Measurements from ENCODE around the gene PAOX. TPM values are rescaled to one million over a fixed set of nuclear protein-coding genes. Genes with fewer than 3 reads are reported as not detected.

PAOX gene
- total RNA-seq, 4 donors from 2014 or later: 7.1 to 14.5 (median 9.6) TPM

- Histone ChIP-seq H3K9me3 (no peaks in the 10 kb centered on the region), H3K27me3 (no peaks in the 10 kb centered on the region), H3K27ac (no peak overlapping the region), H3K36me3 (peaks cover 0 to 27% of the 10 kb centered on the region in 2 donors), H3K4me3 (no peak overlapping the region), H3K4me1 (no peaks in the 10 kb centered on the region)
- TF ChIP-seq POLR2AphosphoS5 (IDR thresholded peaks at IDR 0.05): no peak
- WGBS, 2 donors (ENCODE audit: low coverage in 1 of 2): 78 to 94% methylated on average over 6 to 8 of the region's 11 CpGs
- no peak for ATAC-seq
Observed at GRCh38 chr10:133438711-133439273, 59.7 kb downstream of the PAOX start.

DNA sequence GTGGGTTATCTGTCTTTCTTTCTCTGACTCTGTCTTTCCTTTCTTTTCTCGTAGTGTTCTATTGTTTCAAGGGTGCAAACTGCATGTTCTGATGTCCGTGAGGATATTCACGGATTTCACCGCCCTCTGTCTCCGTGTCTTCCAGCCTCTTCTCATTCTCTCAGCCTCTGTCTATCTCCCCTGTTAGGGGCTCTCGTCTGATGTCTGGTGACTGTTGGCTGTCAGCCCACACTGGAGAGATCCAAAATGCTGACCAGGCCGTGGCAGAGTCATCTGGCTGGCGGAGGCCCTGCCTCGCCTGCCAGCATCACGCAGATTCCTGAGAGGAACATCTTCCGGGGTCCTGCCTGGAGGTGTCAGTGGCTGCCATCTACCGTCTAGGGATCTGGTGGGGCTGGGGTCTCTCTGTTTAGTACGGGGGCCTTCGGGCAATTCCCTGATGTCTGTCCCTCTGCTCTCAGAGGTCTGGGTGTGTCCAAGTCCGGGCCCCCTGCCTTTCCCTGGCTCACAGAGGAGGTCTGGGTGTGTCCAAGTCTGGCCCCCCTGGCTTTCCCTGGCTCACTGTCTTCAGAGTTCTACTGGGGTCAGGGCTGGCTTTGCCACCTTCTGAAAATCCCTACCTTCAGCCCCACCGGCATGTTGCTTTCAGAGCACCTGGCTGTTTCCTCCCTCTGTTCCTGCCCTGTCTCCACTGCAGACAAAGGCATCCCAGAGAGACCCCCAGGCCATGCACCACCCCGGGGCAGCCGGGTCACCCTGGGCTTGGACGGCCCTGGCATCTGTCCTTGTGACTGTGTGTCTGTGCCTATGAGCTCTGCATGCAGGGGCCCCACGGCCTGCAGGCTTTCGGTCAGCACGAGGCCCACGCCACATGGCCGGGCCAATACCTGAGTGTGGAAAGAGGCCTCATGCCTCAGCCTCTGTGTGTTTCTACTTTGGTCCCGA, 60.7 kb downstream of the PAOX start:
- Histone ChIP-seq H3K27ac (no peak overlapping the region), H3K9me3 (no peaks in the 10 kb centered on the region), H3K4me3 (no peak overlapping the region), H3K27me3 (no peaks in the 10 kb centered on the region), H3K4me1 (no peaks in the 10 kb centered on the region), H3K36me3 (peaks cover 0 to 27% of the 10 kb centered on the region in 2 donors)
- TF ChIP-seq POLR2AphosphoS5 (IDR thresholded peaks at IDR 0.05): no peak
- WGBS, 2 donors (ENCODE audit: low coverage in 1 of 2): 75 to 80% methylated on average over 1 to 5 of the region's 25 CpGs
- no peak for ATAC-seq

DNA sequence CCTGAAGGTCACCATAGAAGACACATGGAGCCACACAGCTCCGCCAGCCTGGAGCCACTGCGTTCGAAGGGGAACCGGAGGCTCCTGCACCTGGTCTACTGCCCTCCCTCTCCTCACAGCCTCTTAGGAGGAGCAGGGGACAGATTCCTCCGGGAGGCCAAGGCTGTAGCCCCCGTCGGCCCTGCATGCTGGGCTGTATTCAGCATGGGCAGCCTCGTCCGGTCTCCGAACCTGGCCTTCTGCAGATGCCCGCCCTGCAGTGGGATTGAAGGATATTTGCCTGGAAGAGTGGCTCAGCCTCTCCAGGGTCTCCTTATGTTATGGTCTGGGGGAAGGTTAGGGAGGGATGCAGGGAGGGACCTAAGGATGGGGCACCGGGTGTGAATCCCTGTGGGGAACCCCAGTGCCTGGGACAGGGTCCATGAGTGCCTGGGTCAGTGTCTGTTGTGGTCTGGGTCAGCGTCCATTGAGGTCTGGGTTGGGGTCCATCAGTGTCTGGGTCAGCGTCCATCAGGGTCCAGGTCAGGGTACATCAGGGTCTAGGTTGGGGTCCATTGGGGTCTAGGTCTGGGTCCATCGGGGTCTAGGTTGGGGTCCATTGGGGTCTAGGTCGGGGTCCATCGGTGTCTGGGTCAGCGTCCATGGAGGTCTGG, 61.7 kb downstream of the PAOX start:
- Histone ChIP-seq H3K9me3 (peaks cover 0 to 6% (median 0%) of the 10 kb centered on the region in 3 donors), H3K4me3 (no peak overlapping the region), H3K36me3 (peaks cover 0 to 27% of the 10 kb centered on the region in 2 donors), H3K27ac (no peak overlapping the region), H3K4me1 (no peaks in the 10 kb centered on the region), H3K27me3 (no peaks in the 10 kb centered on the region)
- no CpG with 5 or more reads among the region's 18 CpGs for WGBS, 2 donors (ENCODE audit: low coverage in 1 of 2)
- no peak for ATAC-seq
- TF ChIP-seq EP300 (IDR thresholded peaks at IDR 0.05) (no peak), POLR2AphosphoS5 (IDR thresholded peaks at IDR 0.05) (no peak), POLR2A (IDR thresholded peaks at IDR 0.05) (no peak)

Small RNA genes lying within 50 kb of the gene (small RNA-seq; reads per million reads assigned to genes)
- gene AL360181.4: 0 reads per million in 4 donors
- 0 reads per million in 4 donors for gene BANF1P2
- 0 to 0.27 (median 0) reads per million in 4 donors for gene MIR3944

Other genes starting within 250 kb of the PAOX start
- 1 to 10 TPM in 2 of 4 donors, under 1 TPM in 2; 0.62 to 3.4 (median 0.98) TPM for gene KNDC1, start 219.0 kb upstream of the PAOX start, total RNA-seq
- gene UTF1, start 149.0 kb upstream of the PAOX start, total RNA-seq: not detected
- gene VENTX, start 141.4 kb upstream of the PAOX start, total RNA-seq: 1 to 10 TPM in 2 of 4 donors, under 1 TPM in 2; 0.66 to 2.3 (median 1.4) TPM
- 1 to 10 TPM; 2.0 to 6.6 (median 3.3) TPM for gene ADAM8, start 102.4 kb upstream of the PAOX start, total RNA-seq
- gene TUBGCP2, start 70.4 kb upstream of the PAOX start, total RNA-seq: 10 to 100 TPM; 35.8 to 47.3 (median 38.8) TPM
- gene ZNF511, start 70.3 kb upstream of the PAOX start, total RNA-seq: 10 to 100 TPM; 15.1 to 42.2 (median 25.4) TPM
- 1 to 10 TPM in 2 of 4 donors, under 1 TPM in 1, not detected in 1; 0.47 to 1.5 (median 1.5) TPM for gene CALY, start 42.4 kb upstream of the PAOX start, total RNA-seq
- not detected for gene PRAP1, start 31.9 kb upstream of the PAOX start, total RNA-seq
- 10 to 100 TPM in 2 of 4 donors, 1 to 10 TPM in 2; 5.4 to 15.7 (median 10.8) TPM for gene FUOM, start 21.2 kb upstream of the PAOX start, total RNA-seq
- gene ECHS1, start 5.9 kb upstream of the PAOX start, total RNA-seq: 10 to 100 TPM; 67.7 to 81.8 (median 72.4) TPM
- gene MTG1, start 14.9 kb downstream of the PAOX start, total RNA-seq: 10 to 100 TPM; 13.2 to 25.9 (median 18.4) TPM
- under 1 TPM in 2 of 4 donors, not detected in 2; 0.12 to 0.35 TPM for gene SPRN, start 45.4 kb downstream of the PAOX start, total RNA-seq
- 1 to 10 TPM in 3 of 4 donors, under 1 TPM in 1; 0.27 to 3.9 (median 2.0) TPM for gene SCART1, start 74.7 kb downstream of the PAOX start, total RNA-seq
- 1 to 10 TPM in 3 of 4 donors, under 1 TPM in 1; 0.22 to 3.1 (median 1.8) TPM for gene CYP2E1, start 148.1 kb downstream of the PAOX start, total RNA-seq
- 10 to 100 TPM in 1 of 4 donors, under 1 TPM in 1, not detected in 2; 0.39 to 10.4 TPM for gene SYCE1, start 186.3 kb downstream of the PAOX start, total RNA-seq
- not detected for gene FRG2B, start 247.5 kb downstream of the PAOX start, total RNA-seq